ENCODE measurements around the gene MTO1.
"Not testable (repeated sequence)": the region's sequence is repeated elsewhere in the genome, so short reads cannot be mapped to it uniquely, and the experiment has no call there.

MTO1 gene

DNA sequence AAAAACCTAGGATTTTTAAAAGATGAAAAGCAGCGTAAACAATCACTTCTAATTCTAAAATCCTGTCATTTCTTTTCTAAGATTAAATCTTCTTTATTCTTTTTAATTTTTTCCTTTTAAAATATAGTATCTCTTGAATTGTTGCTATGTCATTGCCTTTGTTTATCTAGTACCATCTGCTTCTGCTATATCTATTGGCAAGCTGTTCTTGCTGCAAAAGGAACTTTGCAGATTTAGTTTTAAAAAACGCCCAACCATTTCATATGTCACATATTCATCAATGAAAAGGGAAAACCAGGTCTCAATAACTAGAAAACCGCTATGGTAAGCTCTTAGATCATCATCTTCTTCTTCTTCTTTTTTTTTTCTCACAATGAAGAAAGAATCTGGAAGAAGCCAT lies 70.8 kb downstream of the MTO1 start:
- no peak for DNase-seq

DNA sequence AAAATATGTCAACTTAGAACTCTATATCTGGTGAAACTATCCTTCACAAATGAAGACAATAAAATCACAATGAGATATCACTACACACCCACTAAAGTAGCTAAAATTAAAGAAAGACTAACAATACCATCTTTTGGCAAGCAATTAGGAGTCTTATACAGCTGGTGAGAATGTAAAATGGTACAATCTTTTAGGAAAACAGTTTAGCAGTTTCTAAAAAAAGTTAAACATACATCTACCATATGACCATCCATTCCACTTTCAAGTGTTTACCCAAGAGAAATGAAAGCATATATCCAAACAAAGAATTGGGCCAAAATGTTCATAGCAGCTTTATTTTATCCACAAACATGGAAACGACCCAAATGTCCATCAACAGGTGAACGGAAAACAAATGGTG lies 73.1 kb downstream of the MTO1 start:
- DNase-seq = no peak

DNA sequence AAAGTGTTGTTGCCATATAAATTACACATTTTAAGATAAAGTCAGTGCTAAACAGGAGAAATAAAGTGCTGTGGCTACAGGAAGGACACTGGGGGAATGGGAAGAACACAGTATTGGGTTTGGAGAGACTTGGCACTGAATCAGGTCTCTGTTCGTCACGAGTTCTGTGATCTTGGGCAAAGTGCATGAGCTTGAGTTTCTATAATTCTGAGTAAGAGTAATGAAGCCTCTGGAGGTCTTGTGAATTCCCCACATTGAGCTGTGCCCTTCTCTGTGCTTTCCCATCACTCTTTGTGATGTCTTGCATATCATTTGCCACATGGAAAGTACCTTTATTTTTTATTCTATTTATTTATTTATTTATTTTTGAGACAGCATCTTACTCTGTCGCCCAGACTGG lies 76.1 kb downstream of the MTO1 start:
- DNase-seq = no peak

DNA sequence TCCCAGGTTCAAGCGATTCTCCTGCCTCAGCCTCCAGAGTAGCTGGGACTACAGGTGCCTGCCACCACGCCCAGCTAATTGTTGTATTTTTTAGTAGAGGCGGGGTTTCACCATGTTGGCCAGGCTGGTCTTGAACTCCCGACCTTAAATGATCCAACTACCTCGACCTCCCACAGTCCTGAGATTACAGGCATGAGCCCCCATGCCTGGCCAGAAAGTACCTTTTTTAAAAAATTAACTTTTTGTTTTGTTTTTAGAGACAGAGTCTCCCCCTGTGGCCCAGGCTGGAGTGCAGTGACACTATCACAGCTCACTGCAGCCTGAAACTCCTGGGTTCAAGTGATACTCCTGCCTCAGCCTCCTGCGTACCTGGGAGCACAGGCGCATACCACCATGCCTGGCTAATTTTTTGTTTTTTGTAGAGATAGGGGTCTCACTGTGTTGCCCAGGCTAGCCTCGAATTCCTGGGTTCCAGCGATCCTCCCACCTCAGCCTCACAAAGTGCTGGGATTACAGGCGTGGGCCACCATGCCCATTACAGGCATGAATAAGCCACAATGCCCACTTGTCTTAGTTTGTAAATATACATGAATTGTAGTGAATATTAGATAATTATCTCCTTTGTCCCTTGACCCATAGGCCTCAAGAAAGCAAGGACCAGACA lies 76.7 kb downstream of the MTO1 start:
- DNase-seq = no peak

DNA sequence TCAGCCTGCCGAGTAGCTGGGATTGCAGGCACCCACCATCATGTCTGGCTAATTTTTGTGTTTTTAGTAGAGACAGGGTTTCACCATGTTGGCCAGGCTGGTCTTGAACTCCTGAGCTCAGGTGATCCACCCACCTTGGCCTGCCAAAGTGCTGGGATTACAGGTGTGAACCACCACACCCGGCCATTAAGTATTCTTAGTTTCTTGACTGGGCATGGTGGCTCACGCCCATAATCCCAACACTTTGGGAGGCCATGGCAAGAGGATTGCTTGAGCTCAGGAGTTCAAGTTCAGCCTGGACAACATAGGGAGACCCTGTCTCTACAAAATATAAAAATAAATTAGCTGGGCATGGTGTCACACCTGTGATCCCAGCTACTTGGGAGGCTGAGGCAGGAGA lies 80.9 kb downstream of the MTO1 start:
- DNase-seq = not testable (repeated sequence)

DNA sequence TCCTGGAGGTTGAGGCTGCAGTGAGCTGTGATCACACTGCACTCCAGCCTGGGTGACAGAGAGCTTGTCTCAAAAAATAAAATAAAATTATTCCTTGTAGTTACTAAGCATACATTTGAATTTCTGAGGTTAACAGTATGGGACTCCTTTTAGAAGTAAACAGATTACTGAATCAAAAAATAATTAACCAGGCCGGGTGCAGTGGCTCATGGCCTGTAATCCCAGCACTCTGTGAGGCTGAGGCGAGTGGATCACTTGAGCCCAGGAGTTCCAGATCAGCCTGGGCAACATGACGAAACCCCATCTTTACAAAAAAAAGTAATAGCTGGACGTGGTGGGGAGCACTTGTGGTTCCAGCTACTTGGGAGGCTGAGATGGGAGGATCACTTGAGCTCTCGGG lies 81.4 kb downstream of the MTO1 start:
- no peak for DNase-seq

DNA sequence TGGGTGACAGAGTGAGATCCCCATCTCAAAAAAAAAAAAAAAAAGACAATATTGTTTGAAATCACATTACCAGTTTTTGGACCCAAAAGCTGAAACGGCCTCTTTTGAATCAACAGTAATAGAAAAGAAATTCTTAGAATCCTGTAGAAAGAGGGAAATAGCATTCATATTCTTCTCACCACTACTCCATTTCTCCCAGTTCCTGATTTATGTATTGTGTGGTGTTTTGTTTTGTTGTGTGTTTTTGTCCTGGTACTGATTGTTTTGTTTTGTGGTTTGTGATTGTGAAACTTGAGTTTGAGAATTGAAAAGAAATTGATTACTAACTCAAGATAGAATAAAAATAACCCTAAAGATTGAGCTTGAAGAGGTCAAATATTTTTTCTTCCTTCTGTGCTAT lies 85.5 kb downstream of the MTO1 start:
- DNase-seq = no peak

DNA sequence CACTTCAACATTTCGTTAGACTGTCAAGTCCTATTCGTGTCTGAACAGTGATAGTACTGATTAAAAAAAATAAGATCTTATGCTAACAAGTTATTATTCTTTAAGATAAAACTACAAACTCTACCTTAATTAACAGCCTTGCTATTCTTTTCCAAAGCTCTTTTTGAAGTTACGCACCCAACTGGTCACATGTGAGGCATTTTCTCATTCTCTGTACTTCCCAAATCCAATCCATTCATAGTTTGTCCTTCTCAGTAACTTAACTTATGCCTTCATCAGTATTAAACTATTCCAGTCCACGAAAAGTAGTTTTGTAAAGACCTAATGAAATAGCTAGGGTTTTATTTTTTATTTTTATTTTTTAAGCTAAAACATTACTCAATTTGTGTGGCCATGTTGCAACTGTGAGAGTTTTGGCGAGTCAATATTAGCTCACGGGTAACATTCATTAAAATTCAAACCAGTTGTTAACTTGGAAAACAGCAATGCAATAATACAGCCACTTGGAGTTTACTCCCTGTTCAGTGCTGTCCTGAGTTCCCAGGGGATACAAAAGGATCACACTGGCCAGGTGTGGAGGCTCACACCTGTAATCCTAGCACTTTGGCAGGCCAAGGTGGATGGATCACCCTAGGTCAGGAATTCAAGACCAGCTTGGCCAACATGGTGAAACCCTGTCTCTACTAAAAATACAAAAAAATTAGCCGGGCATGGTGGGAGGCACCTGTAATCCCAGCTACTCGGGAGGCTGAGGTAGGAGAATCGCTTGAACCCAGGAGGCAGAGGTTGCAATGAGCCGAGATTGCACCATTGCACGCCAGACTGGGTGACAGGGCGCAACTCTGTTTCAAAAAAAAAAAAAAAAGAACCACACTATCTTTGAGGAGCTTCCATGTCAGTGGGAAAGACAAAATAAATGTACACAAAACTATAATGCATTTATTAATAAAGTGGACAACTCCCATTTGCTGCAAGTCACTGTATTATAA lies 87.2 kb downstream of the MTO1 start:
- no peak for DNase-seq

DNA sequence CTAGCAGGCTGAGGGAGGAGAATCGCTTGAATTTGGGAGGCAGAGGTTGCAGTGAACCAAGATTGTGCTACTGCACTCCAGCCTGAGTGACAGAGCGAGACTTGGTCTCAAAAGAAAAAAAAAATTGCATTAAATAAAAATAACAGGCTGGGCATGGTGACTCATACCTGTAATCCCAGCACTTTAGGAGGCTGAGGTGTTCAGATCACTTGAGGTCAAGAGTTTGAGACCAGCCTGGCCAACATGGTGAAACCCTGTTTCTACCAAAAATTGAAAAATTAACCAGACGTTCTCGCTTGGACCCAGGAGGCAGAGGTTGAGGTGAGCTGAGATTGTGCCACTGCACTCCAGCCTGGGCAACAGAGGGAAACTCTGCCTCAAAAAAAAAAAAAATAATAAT lies 89.6 kb downstream of the MTO1 start:
- DNase-seq = not testable (repeated sequence)

DNA sequence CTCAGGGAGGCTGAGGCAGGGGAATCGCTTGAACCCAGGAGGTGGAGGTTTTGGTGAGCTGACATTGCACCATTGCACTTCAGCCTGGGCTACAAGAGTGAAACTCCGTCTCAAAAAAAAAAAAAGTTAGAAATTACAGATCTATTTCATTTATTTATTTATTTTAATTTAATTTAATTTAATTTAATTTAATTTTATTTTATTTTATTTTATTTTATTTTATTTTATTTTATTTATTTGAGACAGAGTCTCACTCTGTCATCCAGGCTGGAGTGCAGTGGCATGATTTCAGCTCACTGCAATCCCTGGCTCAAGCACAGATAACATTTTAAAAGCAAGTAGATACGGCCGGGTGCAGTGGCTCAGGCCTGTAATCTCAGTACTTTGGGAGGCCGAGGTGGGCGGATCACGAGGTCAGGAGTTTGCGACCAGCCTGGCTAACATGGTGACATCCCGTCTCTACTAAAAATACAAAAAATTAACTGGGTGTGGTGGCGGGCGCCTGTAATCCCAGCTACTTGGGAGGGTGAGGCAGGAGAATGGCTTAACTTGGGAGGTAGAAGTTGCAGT lies 93.9 kb downstream of the MTO1 start:
- not testable (repeated sequence) for DNase-seq

DNA sequence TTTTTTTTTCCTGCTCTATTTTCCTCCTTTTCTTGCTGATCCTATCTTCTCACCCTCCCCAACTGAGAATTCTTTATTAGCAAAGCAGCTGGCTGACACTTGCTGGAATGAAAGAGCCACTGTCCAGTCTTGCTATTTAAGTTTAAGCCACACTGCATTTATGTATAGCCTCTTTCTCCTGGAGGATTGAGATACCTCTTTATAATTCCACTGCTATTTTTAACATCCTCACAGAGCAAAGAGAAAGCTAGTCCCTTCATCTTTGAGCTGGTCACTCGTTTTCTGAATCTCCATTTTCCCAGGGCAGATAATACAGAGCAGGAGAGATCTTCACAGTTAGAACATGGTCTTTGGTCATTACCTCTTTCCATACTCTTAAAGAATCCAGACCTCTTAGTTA lies 95.3 kb downstream of the MTO1 start:
- no peak for DNase-seq
